Measurements from ENCODE around the gene ZCCHC2. TPM values are rescaled to one million over a fixed set of nuclear protein-coding genes. Genes with fewer than 3 reads are reported as not detected.

ZCCHC2 gene
- total RNA-seq, 2 experiments from 2014 or later, result 22.1 to 23.3 TPM

DNA sequence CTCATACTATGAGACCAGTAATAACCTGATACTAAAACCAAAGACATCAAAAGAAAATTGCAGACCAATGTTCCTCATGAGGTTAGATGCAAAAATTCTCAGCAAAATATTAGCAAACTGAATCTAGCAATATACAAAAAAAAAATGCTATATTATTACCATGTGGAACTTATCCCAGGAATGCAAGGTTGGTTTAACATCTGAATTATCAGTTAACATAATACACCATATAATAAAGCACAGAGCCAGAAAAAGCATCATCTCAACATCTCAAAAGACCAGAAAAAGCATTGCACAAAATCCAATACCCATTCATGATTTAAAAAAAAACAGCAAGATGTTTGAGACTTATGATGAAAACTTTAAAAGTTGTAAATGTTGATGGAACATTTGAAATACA lies 8.3 kb upstream of the ZCCHC2 start:
- no peak for DNase-seq
- Mint-ChIP-seq H3K4me3 (no peak overlapping the region), H3K27ac (no peak overlapping the region), H3K4me1 (ENCODE audit: low read depth) (no peaks in the 10 kb centered on the region), H3K36me3 (ENCODE audit: low read depth) (peaks cover 5% of the 10 kb centered on the region), H3K9me3 (peaks cover 30% of the 10 kb centered on the region), H3K27me3 (ENCODE audit: low read depth) (no peaks in the 10 kb centered on the region)
- CTCF ChIA-PET, result no interaction called here
- intact Hi-C loops (cut with micrococcal nuclease), result no loop called here

DNA sequence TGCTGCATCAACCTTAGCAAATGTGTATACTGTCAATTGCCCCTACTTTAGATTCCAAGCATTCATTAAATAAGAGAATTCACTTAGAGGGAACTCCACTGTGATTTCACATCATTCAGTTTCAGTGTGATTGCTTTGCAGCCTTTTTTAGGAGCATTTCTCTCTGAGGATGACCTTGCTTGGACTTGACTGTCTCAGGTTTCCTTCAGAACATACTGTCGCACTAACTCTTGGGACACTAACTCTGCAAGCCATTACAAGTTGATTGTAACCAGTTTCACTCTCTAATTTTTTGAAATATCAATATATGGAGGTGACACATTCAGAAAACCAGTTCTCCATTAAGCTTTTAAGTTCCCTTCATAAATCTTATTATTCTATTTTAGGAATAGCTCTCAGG lies 6.6 kb upstream of the ZCCHC2 start:
- CTCF ChIA-PET, result interaction anchor here (1.2 to 1.4 kb wide), 2 partner anchors 11 to 91 kb away, joined by 3 read pairs; no protein-coding TSS in a partner anchor
- no peak overlapping the region for H3K4me3 Mint-ChIP-seq
- peaks cover 24% of the 10 kb centered on the region for H3K9me3 Mint-ChIP-seq
- no peak for DNase-seq
- peaks cover 5% of the 10 kb centered on the region for H3K36me3 Mint-ChIP-seq (ENCODE audit: low read depth)
- H3K27me3 Mint-ChIP-seq (ENCODE audit: low read depth), result no peaks in the 10 kb centered on the region
- intact Hi-C loops (cut with micrococcal nuclease), result no loop called here
- H3K27ac Mint-ChIP-seq, result no peak overlapping the region
- H3K4me1 Mint-ChIP-seq (ENCODE audit: low read depth), result peaks cover 3% of the 10 kb centered on the region

DNA sequence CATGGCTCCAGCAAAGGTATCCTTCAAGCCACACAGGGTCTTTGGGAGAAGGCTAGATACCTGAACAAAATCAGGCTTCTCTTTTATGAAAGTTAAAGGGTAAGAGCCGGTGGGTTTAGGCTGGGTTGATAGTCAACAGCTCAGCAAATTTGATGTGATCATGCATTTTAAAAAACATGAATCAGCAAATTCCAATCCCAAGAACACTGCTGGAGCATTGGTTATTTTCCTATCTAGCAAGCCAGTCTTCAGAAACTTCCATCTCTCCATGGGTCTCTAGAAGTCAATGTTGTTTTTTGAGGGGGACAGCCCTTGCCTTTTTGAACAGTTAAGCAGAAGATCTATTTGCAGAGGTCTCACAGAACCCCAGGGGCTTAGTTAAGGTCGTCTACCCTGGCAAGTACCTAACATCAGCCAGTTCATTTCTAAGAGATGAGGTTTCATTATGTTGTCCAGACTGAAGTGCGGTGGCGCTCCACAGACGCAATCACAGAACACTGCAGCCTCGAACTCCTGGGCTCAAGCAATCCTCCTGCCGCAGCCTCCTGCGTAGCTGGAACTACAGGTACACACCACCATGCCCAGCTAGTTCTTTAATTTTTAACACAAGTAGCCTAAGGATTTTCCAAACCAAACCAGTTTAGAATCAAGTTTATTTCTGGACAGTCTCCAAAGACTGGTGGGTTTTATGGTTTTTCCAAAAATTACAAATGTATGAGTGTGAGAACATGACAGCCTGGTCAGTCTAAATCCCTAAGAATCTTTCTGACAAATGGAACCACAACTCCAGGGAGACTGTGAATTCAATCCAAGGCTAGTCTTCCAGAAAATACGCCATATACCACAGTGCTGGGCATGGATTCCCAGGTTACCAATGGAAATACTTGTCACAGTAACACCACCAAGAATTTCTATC lies 4.1 kb upstream of the ZCCHC2 start:
- CTCF ChIA-PET, result no interaction called here
- intact Hi-C loops (cut with micrococcal nuclease), result no loop called here
- Mint-ChIP-seq H3K4me3 (no peak overlapping the region), H3K27ac (no peak overlapping the region), H3K9me3 (peaks cover 5% of the 10 kb centered on the region), H3K4me1 (ENCODE audit: low read depth) (peaks cover 10% of the 10 kb centered on the region), H3K36me3 (ENCODE audit: low read depth) (peaks cover 3% of the 10 kb centered on the region), H3K27me3 (ENCODE audit: low read depth) (no peaks in the 10 kb centered on the region)
- DNase-seq, result no peak

DNA sequence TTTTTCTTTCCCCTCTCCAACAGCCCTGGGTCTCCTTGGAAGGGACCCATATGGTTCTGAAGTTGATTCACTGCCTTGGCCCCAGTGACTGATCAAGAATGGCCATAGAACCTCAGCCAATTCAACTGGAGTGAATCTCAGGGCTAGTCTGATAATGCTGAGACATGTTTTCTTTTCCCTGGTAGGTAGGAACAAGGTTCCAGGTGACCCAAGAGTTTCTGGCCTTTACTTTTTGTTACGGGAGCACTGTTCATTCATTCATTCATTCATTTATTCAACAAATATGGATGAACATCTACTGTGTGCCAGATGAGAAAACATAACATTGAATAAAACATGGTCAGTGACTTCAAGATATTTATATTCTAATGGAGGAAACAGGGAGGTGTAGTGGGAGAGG lies 3.1 kb upstream of the ZCCHC2 start:
- Mint-ChIP-seq H3K36me3 (ENCODE audit: low read depth) (no peaks in the 10 kb centered on the region), H3K27ac (no peak overlapping the region), H3K9me3 (no peaks in the 10 kb centered on the region), H3K4me3 (no peak overlapping the region), H3K4me1 (ENCODE audit: low read depth) (peaks cover 10% of the 10 kb centered on the region), H3K27me3 (ENCODE audit: low read depth) (no peaks in the 10 kb centered on the region)
- CTCF ChIA-PET, result interaction anchor here (1.4 kb wide), 2 partner anchors 9 to 98 kb away, joined by 3 to 6 read pairs; no protein-coding TSS in a partner anchor
- intact Hi-C loops (cut with micrococcal nuclease), result loop anchor here (5.0 to 10.0 kb wide), 4 partner anchors 72 to 848 kb away; partner anchors contain the start of gene KDSR
- DNase-seq, result no peak

DNA sequence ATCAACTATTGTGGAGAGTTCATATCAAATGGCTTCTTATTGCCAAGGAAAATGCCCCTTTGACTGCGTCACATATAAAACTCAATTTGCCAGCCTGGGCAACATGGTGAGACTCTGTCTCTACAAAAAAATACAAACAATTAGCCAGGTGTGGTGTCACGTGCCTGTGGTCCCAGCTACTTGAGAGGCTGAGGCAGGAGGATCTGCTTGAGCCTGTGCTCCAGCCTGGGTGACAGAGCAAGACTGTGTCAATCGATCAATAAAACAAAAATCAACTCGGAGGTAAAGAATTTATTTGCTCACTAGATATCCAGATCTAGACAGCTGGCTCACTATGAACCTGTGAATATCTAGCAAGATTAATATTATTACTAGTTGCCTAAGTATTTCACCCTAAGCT lies 1.7 kb upstream of the ZCCHC2 start:
- no peak for DNase-seq
- CTCF ChIA-PET, result interaction anchor here (1.0 to 1.4 kb wide), 3 partner anchors 8 to 99 kb away, joined by 3 to 6 read pairs (median 3); no protein-coding TSS in a partner anchor
- Mint-ChIP-seq H3K4me3 (peak overlapping the region; percentile 90), H3K4me1 (ENCODE audit: low read depth) (peaks cover 10% of the 10 kb centered on the region), H3K9me3 (no peaks in the 10 kb centered on the region), H3K36me3 (ENCODE audit: low read depth) (peaks cover 11% of the 10 kb centered on the region), H3K27me3 (ENCODE audit: low read depth) (no peaks in the 10 kb centered on the region), H3K27ac (no peak overlapping the region)
- intact Hi-C loops (cut with micrococcal nuclease), result loop anchor here (5.0 to 10.0 kb wide), 4 partner anchors 74 to 846 kb away; partner anchors contain the start of gene KDSR

DNA sequence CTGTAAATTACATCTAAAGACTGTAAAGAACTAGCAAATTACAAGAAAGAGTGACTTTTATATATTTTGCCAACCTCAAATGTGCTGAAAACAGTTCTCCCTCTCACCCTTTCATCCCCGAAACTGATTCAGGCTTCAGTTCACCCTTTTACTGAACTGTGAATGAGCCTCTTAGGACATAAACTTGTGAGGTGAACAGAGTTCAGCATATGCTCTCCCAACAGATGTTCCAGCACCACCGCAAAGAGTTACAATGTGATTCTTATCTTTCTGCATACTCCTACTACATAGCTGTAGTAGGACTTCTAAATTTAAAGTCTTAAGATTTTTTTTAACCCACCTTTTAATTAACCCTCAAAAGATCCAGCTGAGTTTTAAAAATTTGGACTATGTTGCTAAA lies 1.2 kb upstream of the ZCCHC2 start:
- Mint-ChIP-seq H3K36me3 (ENCODE audit: low read depth) (peaks cover 11% of the 10 kb centered on the region), H3K4me3 (peak overlapping the region; percentile 90), H3K9me3 (no peaks in the 10 kb centered on the region), H3K4me1 (ENCODE audit: low read depth) (peaks cover 10% of the 10 kb centered on the region), H3K27me3 (ENCODE audit: low read depth) (no peaks in the 10 kb centered on the region), H3K27ac (peak overlapping the region; percentile 74)
- CTCF ChIA-PET, result interaction anchor here (0.7 to 1.7 kb wide), 5 partner anchors 9 to 96 kb away, joined by 3 to 9 read pairs (median 4); no protein-coding TSS in a partner anchor
- no peak for DNase-seq
- intact Hi-C loops (cut with micrococcal nuclease), result loop anchor here (5.0 to 10.0 kb wide), 4 partner anchors 74 to 846 kb away; partner anchors contain the start of gene KDSR

DNA sequence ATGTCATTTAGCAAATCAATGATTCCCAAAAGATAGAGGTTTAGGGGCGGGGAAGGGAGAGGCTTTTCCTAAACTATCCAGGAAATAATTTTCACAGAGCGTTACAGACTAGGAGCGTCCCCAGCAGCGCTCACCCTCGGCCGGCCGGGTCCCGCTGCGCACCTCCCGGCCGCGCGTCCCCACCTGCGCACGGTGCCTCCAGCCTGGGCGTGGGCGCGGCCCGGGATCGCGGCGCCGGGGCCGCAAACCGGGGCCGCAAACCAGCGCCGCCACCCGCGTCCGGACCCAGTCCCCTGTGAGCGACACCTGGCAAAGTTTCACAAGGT lies 684 bp upstream of the ZCCHC2 start:
- peak overlapping the region; percentile 74 for H3K27ac Mint-ChIP-seq
- CTCF ChIA-PET, result interaction anchor here (0.7 to 1.7 kb wide), 5 partner anchors 9 to 96 kb away, joined by 3 to 9 read pairs (median 4); no protein-coding TSS in a partner anchor
- no peaks in the 10 kb centered on the region for H3K9me3 Mint-ChIP-seq
- peaks cover 11% of the 10 kb centered on the region for H3K36me3 Mint-ChIP-seq (ENCODE audit: low read depth)
- H3K4me3 Mint-ChIP-seq, result peak overlapping the region; percentile 90
- no peak for DNase-seq
- no peaks in the 10 kb centered on the region for H3K27me3 Mint-ChIP-seq (ENCODE audit: low read depth)
- peaks cover 10% of the 10 kb centered on the region for H3K4me1 Mint-ChIP-seq (ENCODE audit: low read depth)
- intact Hi-C loops (cut with micrococcal nuclease), result loop anchor here (1.0 to 10.0 kb wide), 12 partner anchors 16 to 900 kb away; partner anchors contain the start of genes BCL2, KDSR, PHLPP1 and PIGN

DNA sequence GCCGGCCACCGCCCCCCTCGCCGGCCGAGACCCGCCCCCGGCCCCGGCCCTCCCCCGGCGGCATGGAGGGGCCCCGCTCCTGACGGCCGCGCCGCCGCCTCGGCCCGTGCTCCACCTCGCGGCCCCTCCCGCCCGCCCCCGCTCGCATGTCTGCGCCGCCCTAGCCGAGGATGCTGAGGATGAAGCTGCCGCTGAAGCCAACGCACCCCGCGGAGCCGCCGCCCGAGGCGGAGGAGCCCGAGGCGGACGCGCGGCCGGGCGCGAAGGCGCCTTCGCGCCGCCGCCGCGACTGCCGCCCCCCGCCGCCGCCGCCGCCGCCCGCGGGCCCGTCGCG lies 397 bp downstream of the ZCCHC2 start:
- Mint-ChIP-seq H3K36me3 (ENCODE audit: low read depth) (peaks cover 11% of the 10 kb centered on the region), H3K27me3 (ENCODE audit: low read depth) (no peaks in the 10 kb centered on the region), H3K4me3 (peak overlapping the region; percentile 90), H3K9me3 (no peaks in the 10 kb centered on the region), H3K4me1 (ENCODE audit: low read depth) (peaks cover 19% of the 10 kb centered on the region), H3K27ac (no peak overlapping the region)
- CTCF ChIA-PET, result interaction anchor here (1.1 to 1.7 kb wide), 2 partner anchors 10 to 97 kb away, joined by 4 to 9 read pairs; no protein-coding TSS in a partner anchor
- intact Hi-C loops (cut with micrococcal nuclease), result loop anchor here (2.0 to 10.0 kb wide), 7 partner anchors 76 to 844 kb away; partner anchors contain the start of genes BCL2, KDSR and PHLPP1
- DNase-seq, result no peak

DNA sequence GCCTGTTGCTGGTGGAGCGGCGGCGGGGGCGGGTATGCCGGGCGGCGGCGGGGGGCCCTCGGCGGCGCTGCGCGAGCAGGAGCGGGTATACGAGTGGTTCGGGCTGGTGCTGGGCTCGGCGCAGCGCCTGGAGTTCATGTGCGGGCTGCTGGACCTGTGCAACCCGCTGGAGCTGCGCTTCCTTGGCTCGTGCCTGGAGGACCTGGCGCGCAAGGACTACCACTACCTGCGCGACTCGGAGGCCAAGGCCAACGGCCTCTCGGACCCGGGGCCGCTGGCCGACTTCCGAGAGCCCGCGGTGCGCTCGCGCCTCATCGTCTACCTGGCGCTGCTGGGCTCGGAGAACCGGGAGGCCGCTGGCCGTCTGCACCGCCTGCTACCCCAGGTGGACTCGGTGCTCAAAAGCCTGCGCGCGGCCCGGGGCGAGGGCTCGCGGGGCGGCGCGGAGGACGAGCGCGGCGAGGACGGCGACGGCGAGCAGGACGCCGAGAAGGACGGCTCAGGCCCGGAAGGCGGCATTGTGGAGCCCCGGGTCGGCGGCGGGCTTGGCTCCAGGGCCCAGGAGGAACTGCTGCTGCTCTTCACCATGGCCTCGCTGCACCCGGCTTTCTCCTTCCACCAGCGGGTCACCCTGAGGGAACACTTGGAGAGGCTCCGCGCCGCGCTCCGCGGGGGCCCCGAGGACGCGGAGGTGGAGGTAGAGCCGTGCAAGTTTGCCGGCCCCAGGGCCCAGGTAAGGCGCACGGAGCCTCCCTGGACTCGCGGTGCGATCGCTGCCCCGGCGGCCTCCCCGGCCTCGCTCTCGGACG lies 1.0 kb downstream of the ZCCHC2 start:
- Mint-ChIP-seq H3K4me1 (ENCODE audit: low read depth) (peaks cover 22% of the 10 kb centered on the region), H3K27me3 (ENCODE audit: low read depth) (no peaks in the 10 kb centered on the region), H3K9me3 (no peaks in the 10 kb centered on the region), H3K4me3 (peak overlapping the region; percentile 92), H3K27ac (peak overlapping the region; percentile 98), H3K36me3 (ENCODE audit: low read depth) (peaks cover 11% of the 10 kb centered on the region)
- CTCF ChIA-PET, result interaction anchor here (1.1 to 1.3 kb wide), 2 partner anchors 11 to 98 kb away, joined by 3 to 4 read pairs; no protein-coding TSS in a partner anchor
- peak; percentile 59 for DNase-seq
- intact Hi-C loops (cut with micrococcal nuclease), result loop anchor here (2.0 to 10.0 kb wide), 7 partner anchors 77 to 843 kb away; partner anchors contain the start of genes BCL2, KDSR and PHLPP1

DNA sequence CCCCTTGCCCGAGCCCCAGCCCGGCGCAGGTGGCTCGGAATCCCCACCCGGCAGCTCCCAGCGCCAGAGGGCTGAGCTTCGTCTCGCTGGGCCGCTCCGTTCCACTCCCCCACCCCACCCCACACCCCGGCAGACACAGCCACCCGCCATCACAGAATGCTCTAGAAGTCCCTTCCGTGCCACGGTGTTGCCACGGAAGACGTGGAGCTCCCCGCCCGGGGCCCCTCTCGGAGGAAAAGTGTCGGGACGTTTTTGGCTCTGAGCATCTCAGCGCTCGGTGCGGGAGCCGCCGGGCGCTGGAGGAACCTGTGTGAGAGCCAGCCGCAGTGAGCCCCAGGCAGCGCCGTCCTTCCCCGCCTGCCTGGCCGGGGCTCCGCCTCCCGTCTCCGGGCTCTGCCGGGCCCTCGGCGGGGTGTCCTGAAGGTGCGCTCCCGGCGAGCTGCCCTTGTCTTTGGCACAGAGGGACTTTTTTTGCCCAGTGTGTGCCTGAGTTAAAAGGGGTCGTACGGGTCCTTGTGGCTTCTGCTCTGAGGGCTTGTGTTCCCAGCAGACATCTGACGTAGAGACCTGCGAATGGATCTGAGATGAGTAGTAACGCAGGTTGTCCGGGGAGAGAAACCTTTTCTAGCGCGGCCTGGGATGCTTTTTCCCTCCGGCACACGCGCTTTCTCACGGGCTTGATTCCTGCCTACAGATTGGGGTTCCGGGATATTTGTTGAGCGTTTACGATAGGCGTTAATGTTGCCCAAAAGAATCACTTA lies 1.8 kb downstream of the ZCCHC2 start:
- CTCF ChIA-PET, result interaction anchor here (1.1 to 1.3 kb wide), 2 partner anchors 10 to 99 kb away, joined by 3 to 4 read pairs; no protein-coding TSS in a partner anchor
- H3K36me3 Mint-ChIP-seq (ENCODE audit: low read depth), result peaks cover 11% of the 10 kb centered on the region
- peak; percentile 59 for DNase-seq
- H3K9me3 Mint-ChIP-seq, result no peaks in the 10 kb centered on the region
- peaks cover 28% of the 10 kb centered on the region for H3K4me1 Mint-ChIP-seq (ENCODE audit: low read depth)
- peak overlapping the region; percentile 98 for H3K27ac Mint-ChIP-seq
- intact Hi-C loops (cut with micrococcal nuclease), result loop anchor here (5.0 to 10.0 kb wide), 6 partner anchors 77 to 843 kb away; partner anchors contain the start of gene KDSR
- peak overlapping the region; percentile 92 for H3K4me3 Mint-ChIP-seq
- H3K27me3 Mint-ChIP-seq (ENCODE audit: low read depth), result no peaks in the 10 kb centered on the region

DNA sequence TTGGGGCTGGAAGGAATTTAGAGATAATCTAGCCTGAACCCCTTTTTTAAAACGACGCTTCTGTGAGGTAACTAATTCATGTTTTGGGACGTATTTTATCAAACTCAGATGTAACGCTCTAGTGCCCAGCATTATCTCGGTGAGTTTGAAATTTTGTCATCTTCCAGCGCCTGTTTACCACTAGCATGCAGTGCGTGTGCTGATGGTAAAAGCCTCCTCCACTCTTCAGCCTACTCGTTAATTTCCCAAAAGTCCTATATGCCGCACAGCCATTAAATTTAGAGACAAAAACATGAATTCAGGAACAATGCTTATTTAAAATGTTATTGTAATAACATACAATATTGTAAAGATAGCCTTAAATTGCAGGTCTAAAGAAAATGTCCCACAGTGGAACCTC lies 2.8 kb downstream of the ZCCHC2 start:
- intact Hi-C loops (cut with micrococcal nuclease), result loop anchor here (1.0 to 10.0 kb wide), 13 partner anchors 29 to 897 kb away; partner anchors contain the start of genes PHLPP1, PIGN, RELCH and TNFRSF11A
- Mint-ChIP-seq H3K4me3 (peak overlapping the region; percentile 92), H3K4me1 (ENCODE audit: low read depth) (peaks cover 36% of the 10 kb centered on the region), H3K27me3 (ENCODE audit: low read depth) (no peaks in the 10 kb centered on the region), H3K36me3 (ENCODE audit: low read depth) (peaks cover 11% of the 10 kb centered on the region), H3K9me3 (no peaks in the 10 kb centered on the region), H3K27ac (peak overlapping the region; percentile 98)
- CTCF ChIA-PET, result interaction anchor here (1.3 kb wide), 1 partner anchor 9 kb away, joined by 3 read pairs; no protein-coding TSS in a partner anchor
- DNase-seq, result no peak
